Measurements from ENCODE around the gene BAZ2B. TPM values are rescaled to one million over a fixed set of nuclear protein-coding genes. Genes with fewer than 3 reads are reported as not detected.

Gene BAZ2B
- total RNA-seq, 1 experiment from 2014 or later = 33.0 TPM

- CTCF ChIA-PET = interaction anchor here (1.0 kb wide), 1 partner anchor 377 kb away, joined by 3 read pairs; no protein-coding TSS in a partner anchor
- Mint-ChIP-seq H3K4me3 (no peak overlapping the region), H3K27ac (0 out of 2 replicates have a peak overlapping the region, but pooled peaks have one; percentile 53), H3K9me3 (no peaks in the 10 kb centered on the region), H3K4me1 (peaks cover 22% of the 10 kb centered on the region), H3K36me3 (peaks cover 9% of the 10 kb centered on the region; the same call in 1 of the 2 replicates), H3K27me3 (ENCODE audit: low read depth) (no peaks in the 10 kb centered on the region)
- POLR2A ChIA-PET = no interaction called here
- ATAC-seq = no peak
- TF ChIP-seq SMAD4 (CRISPR knock-in tag; IDR thresholded peaks at IDR 0.05) = no peak
- TF ChIP-seq ZNF423 (CRISPR knock-in tag; IDR thresholded peaks at IDR 0.05) = no peak
- TF ChIP-seq ZNF263 (CRISPR knock-in tag; IDR thresholded peaks at IDR 0.05; ENCODE audit: low read depth) = no peak
- no peak for TF ChIP-seq PRDM15 (CRISPR knock-in tag; IDR thresholded peaks at IDR 0.05)
- no peak for TF ChIP-seq STAT6 (CRISPR knock-in tag; conservative IDR thresholded peaks at IDR 0.05; ENCODE audit: low read depth)
- TF ChIP-seq ETV6 (CRISPR knock-in tag; IDR thresholded peaks at IDR 0.05) = no peak
- TF ChIP-seq CREB1 (CRISPR knock-in tag; IDR thresholded peaks at IDR 0.05) = no peak
- TF ChIP-seq RORB (CRISPR knock-in tag; IDR thresholded peaks at IDR 0.05) = no peak
- no peak for TF ChIP-seq SMAD3 (CRISPR knock-in tag; IDR thresholded peaks at IDR 0.05; ENCODE audit: borderline replicate concordance)
- TF ChIP-seq NR3C1 (CRISPR knock-in tag; conservative IDR thresholded peaks at IDR 0.05; ENCODE audit: low read depth) = no peak
- TF ChIP-seq NR1H2 (CRISPR knock-in tag; IDR thresholded peaks at IDR 0.05) = no peak
- no peak for DNase-seq (ENCODE audit: low spot score)
These were observed 71.3 kb downstream of the BAZ2B start for GRCh38 chr2:159545085-159545484.

GRCh38 chr2:159542101-159542500 is 74.2 kb downstream of the BAZ2B start:
- no peak for DNase-seq (ENCODE audit: low spot score)
- no peaks in the 10 kb centered on the region for H3K27me3 Mint-ChIP-seq (ENCODE audit: low read depth)
- peak overlapping the region; percentile 16; the same call in 1 of the 2 replicates for H3K27ac Mint-ChIP-seq
- H3K9me3 Mint-ChIP-seq = no peaks in the 10 kb centered on the region
- H3K4me3 Mint-ChIP-seq = no peak overlapping the region
- H3K4me1 Mint-ChIP-seq = peaks cover 18% of the 10 kb centered on the region
- ATAC-seq = no peak
- H3K36me3 Mint-ChIP-seq = peaks cover 7% of the 10 kb centered on the region; the same call in 1 of the 2 replicates
- ChIA-PET POLR2A (no interaction called here), CTCF (no interaction called here)
- TF ChIP-seq FOXK1 (CRISPR knock-in tag; IDR thresholded peaks at IDR 0.05) (no peak), NR2C2 (CRISPR knock-in tag; IDR thresholded peaks at IDR 0.05) (no peak), ZNF423 (CRISPR knock-in tag; IDR thresholded peaks at IDR 0.05) (no peak)

GRCh38 chr2:159539701-159540100 is 76.6 kb downstream of the BAZ2B start:
- no peaks in the 10 kb centered on the region for H3K27me3 Mint-ChIP-seq (ENCODE audit: low read depth)
- H3K9me3 Mint-ChIP-seq = no peaks in the 10 kb centered on the region
- H3K4me3 Mint-ChIP-seq = no peak overlapping the region
- no peak overlapping the region for H3K27ac Mint-ChIP-seq
- ChIA-PET CTCF (interaction anchor here (2.0 kb wide), 1 partner anchor 18 kb away, joined by 5 read pairs; no protein-coding TSS in a partner anchor), POLR2A (no interaction called here)
- H3K4me1 Mint-ChIP-seq = peaks cover 3% of the 10 kb centered on the region
- ATAC-seq (no peak), DNase-seq (ENCODE audit: low spot score) (no peak)
- H3K36me3 Mint-ChIP-seq = peaks cover 7% of the 10 kb centered on the region; the same call in 1 of the 2 replicates
- no peak for TF ChIP-seq CBFB (CRISPR knock-in tag; IDR thresholded peaks at IDR 0.05; ENCODE audit: low read depth)
- no peak for TF ChIP-seq ATF6 (CRISPR knock-in tag; IDR thresholded peaks at IDR 0.05)
- no peak for TF ChIP-seq FOXP4 (CRISPR knock-in tag; IDR thresholded peaks at IDR 0.05)
- TF ChIP-seq ELF4 (CRISPR knock-in tag; IDR thresholded peaks at IDR 0.05; ENCODE audit: low read depth) = no peak
- no peak for TF ChIP-seq E2F5 (CRISPR knock-in tag; IDR thresholded peaks at IDR 0.05)
- no peak for TF ChIP-seq ZNF232 (CRISPR knock-in tag; IDR thresholded peaks at IDR 0.05)

Measured in WTC11 (cell line).